IPS-18a (cell line): ENCODE measurements around the gene TSPAN3.

Experiments used
- H3K27ac ChIP-seq: one replicate; pipeline ENCODE4 v1.5.1; 2013; ENCODE audit warnings: low read length
- H3K27me3 ChIP-seq: one replicate; pipeline ENCODE4 v1.6.1; 2013; ENCODE audit warnings: mild to moderate bottlenecking, low read length; ENCODE audit not compliant: control insufficient read depth, insufficient read depth
- H3K36me3 ChIP-seq: one replicate; pipeline ENCODE4 v1.6.1; 2013; ENCODE audit warnings: low read depth, low read length; ENCODE audit not compliant: control insufficient read depth
- H3K4me1 ChIP-seq: one replicate; pipeline ENCODE4 v1.6.1; 2013; ENCODE audit warnings: low read depth, low read length; ENCODE audit not compliant: control insufficient read depth
- H3K4me3 ChIP-seq: one replicate; pipeline ENCODE4 v1.5.1; 2013; ENCODE audit warnings: low read length
- H3K9ac ChIP-seq: one replicate; pipeline ENCODE4 v1.6.1; 2013; ENCODE audit warnings: mild to moderate bottlenecking, low read length, moderate library complexity
- H3K9me3 ChIP-seq: one replicate; pipeline ENCODE4 v1.6.1; 2013; ENCODE audit warnings: low read depth, low read length; ENCODE audit not compliant: control insufficient read depth

TSPAN3 gene

GRCh38 chr15:77023576-77024272 is 47.2 kb downstream of the TSPAN3 start:
- no peak overlapping the region for H3K27ac ChIP-seq
- no peak overlapping the region for H3K4me3 ChIP-seq
- H3K36me3 ChIP-seq: no peaks in the 10 kb centered on the region
- H3K27me3 ChIP-seq: peaks cover 2% of the 10 kb centered on the region
- H3K9ac ChIP-seq: no peak overlapping the region
- no peaks in the 10 kb centered on the region for H3K9me3 ChIP-seq
- H3K4me1 ChIP-seq: no peaks in the 10 kb centered on the region

DNA sequence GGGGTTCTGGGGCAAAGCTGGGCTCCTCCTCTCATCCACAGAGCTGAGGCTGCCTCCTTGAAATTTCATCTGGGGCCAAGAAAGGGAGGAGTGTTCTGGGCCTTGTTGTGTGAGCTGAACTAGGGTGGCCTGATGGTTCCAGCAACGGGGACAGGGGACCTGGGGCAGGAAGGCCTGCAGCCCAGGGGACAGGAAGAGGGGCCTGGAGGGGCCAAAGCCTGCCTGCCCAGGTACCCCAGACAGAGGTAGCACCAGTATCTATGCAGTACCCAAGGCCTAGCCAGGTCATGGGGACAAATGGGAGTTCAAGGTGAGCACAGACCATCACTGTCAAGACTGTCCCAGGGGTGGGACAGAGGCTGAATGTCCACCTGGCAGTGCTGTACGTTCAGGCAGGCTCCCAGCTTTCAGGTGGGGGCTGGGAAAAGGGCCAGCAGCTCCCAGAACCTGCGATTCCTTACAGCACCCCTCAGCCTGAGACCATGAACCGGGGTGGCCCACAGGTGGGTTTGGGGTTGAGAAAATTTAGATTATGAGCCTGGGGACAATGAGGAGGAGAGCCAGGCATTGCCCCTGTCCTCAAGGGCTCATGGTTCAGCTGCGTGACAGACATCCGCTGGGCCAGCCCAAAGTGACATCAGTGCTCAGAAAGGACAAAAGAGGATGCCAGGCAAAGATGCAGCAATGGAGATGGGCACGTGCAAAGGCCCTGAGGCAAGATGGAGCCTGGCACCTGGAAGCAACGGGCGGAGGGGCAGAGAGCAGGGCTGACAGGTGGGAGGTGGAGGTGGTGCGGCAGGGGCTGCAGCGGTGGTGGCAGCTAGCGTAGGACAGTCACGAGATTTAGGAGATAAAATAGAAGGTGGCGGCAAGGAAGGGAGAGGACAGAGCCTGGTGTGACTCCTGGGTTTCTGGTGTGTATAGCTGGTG is 48.0 kb downstream of the TSPAN3 start:
- Histone ChIP-seq H3K27ac (no peak overlapping the region), H3K4me1 (no peaks in the 10 kb centered on the region), H3K36me3 (no peaks in the 10 kb centered on the region), H3K9me3 (no peaks in the 10 kb centered on the region), H3K27me3 (no peaks in the 10 kb centered on the region), H3K4me3 (no peak overlapping the region), H3K9ac (no peak overlapping the region)

- Histone ChIP-seq H3K27me3 (no peaks in the 10 kb centered on the region), H3K4me3 (no peak overlapping the region), H3K9ac (no peak overlapping the region), H3K27ac (no peak overlapping the region), H3K4me1 (no peaks in the 10 kb centered on the region), H3K36me3 (no peaks in the 10 kb centered on the region), H3K9me3 (no peaks in the 10 kb centered on the region)
Observed at GRCh38 chr15:77021803-77022381, 49.0 kb downstream of the TSPAN3 start.

- Histone ChIP-seq H3K9ac (no peak overlapping the region), H3K36me3 (no peaks in the 10 kb centered on the region), H3K9me3 (no peaks in the 10 kb centered on the region), H3K4me3 (no peak overlapping the region), H3K27me3 (no peaks in the 10 kb centered on the region), H3K27ac (no peak overlapping the region), H3K4me1 (no peaks in the 10 kb centered on the region)
Observed at GRCh38 chr15:77021088-77021481, 49.8 kb downstream of the TSPAN3 start.

DNA sequence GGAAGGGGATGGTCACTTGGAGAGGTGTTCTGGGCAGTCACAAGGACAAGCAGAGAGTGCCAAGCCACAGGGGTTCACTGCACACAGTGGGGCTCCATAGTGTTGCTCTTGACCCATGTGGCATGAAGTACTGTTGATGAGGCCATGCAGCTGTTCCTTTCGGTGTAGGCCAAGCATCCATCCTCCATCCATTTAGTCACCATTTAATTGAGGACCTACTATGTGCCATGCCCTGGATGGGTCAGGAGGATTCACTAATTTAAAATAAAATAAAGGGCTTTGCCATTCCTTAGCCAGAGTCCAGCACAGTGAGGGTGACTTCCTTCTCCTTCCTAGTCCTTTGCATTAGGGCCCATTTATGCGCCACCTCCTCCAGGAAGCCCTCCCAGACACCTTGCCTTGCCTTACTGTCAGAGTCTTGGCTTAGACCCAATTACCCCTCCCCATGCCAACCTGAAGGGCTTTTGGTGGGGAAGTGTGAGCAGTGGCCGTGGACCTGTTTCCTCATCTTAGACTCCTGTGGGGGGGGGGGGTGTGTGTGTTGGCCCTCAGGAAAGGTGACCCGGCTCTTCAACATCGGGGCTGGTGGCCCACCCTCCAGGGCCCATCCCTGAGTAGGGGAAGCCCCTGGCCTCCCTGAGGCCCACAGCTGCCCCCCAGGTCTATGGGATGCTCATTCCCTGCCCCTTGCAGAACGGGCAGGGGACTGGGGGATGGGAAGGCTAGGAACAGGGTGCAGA is 50.4 kb downstream of the TSPAN3 start:
- Histone ChIP-seq H3K4me1 (no peaks in the 10 kb centered on the region), H3K27ac (no peak overlapping the region), H3K36me3 (no peaks in the 10 kb centered on the region), H3K9ac (no peak overlapping the region), H3K27me3 (no peaks in the 10 kb centered on the region), H3K4me3 (no peak overlapping the region), H3K9me3 (no peaks in the 10 kb centered on the region)

GRCh38 chr15:77019521-77020331 is 51.2 kb downstream of the TSPAN3 start:
- Histone ChIP-seq H3K36me3 (no peaks in the 10 kb centered on the region), H3K9me3 (no peaks in the 10 kb centered on the region), H3K4me1 (no peaks in the 10 kb centered on the region), H3K27me3 (no peaks in the 10 kb centered on the region), H3K27ac (no peak overlapping the region), H3K9ac (no peak overlapping the region), H3K4me3 (no peak overlapping the region)

- Histone ChIP-seq H3K4me3 (no peak overlapping the region), H3K4me1 (no peaks in the 10 kb centered on the region), H3K36me3 (no peaks in the 10 kb centered on the region), H3K27me3 (no peaks in the 10 kb centered on the region), H3K27ac (no peak overlapping the region), H3K9ac (no peak overlapping the region), H3K9me3 (no peaks in the 10 kb centered on the region)
Observed at GRCh38 chr15:77018796-77019505, 52.0 kb downstream of the TSPAN3 start.

GRCh38 chr15:77017761-77018720 is 52.9 kb downstream of the TSPAN3 start:
- no peak overlapping the region for H3K27ac ChIP-seq
- no peak overlapping the region for H3K4me3 ChIP-seq
- H3K27me3 ChIP-seq: no peaks in the 10 kb centered on the region
- no peaks in the 10 kb centered on the region for H3K9me3 ChIP-seq
- H3K4me1 ChIP-seq: no peaks in the 10 kb centered on the region
- H3K9ac ChIP-seq: no peak overlapping the region
- no peaks in the 10 kb centered on the region for H3K36me3 ChIP-seq

GRCh38 chr15:77017091-77017660 is 53.7 kb downstream of the TSPAN3 start:
- Histone ChIP-seq H3K4me3 (no peak overlapping the region), H3K4me1 (no peaks in the 10 kb centered on the region), H3K36me3 (no peaks in the 10 kb centered on the region), H3K9me3 (no peaks in the 10 kb centered on the region), H3K9ac (no peak overlapping the region), H3K27ac (no peak overlapping the region), H3K27me3 (no peaks in the 10 kb centered on the region)
